Suprapubic skin (tissue), 3 donors: ENCODE results near the gene ADAMTS9.

Source experiments
- EP300 ChIP-seq: sonication (generic); formaldehyde crosslinking; IDR thresholded peaks from one replicate; pipeline ENCODE4 v1.6.1; 2017; ENCODE audit warnings: antibody characterized with exemption
- POLR2A ChIP-seq, 2 donors: fragments of 450-650 bp; IDR thresholded peaks; one replicate each; pipeline ENCODE4 v1.6.1; 2017; ENCODE audit warnings: antibody characterized with exemption in 2 of 2, mild to moderate bottlenecking in 2 of 2, moderate library complexity in 2 of 2
- TF ChIP-seq, protein P1 (sequence below), 2 donors: fragments of 200-600 bp in 1 of 2; fragments of 450-650 bp in 1 of 2; sonication (generic) in 1 of 2; IDR thresholded peaks; one replicate each; pipeline ENCODE4 v1.5.1; 2016 to 2019; ENCODE audit warnings: antibody characterized with exemption in 2 of 2, mild to moderate bottlenecking in 1 of 2, moderate library complexity in 1 of 2

GRCh38 chr3:64621726-64622395 is 65.9 kb downstream of the ADAMTS9 start:
- TF ChIP-seq, protein P1, sequence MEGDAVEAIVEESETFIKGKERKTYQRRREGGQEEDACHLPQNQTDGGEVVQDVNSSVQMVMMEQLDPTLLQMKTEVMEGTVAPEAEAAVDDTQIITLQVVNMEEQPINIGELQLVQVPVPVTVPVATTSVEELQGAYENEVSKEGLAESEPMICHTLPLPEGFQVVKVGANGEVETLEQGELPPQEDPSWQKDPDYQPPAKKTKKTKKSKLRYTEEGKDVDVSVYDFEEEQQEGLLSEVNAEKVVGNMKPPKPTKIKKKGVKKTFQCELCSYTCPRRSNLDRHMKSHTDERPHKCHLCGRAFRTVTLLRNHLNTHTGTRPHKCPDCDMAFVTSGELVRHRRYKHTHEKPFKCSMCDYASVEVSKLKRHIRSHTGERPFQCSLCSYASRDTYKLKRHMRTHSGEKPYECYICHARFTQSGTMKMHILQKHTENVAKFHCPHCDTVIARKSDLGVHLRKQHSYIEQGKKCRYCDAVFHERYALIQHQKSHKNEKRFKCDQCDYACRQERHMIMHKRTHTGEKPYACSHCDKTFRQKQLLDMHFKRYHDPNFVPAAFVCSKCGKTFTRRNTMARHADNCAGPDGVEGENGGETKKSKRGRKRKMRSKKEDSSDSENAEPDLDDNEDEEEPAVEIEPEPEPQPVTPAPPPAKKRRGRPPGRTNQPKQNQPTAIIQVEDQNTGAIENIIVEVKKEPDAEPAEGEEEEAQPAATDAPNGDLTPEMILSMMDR (IDR thresholded peaks at IDR 0.05): no peak
- TF ChIP-seq EP300: no peak
- no peak for TF ChIP-seq POLR2A (IDR thresholded peaks at IDR 0.05)
